Muscle layer of duodenum (tissue), 2 donors: ENCODE data around the gene MIPOL1.

ENCODE experiments used
- H3K27ac ChIP-seq: one replicate; pipeline ENCODE4 v1.7.0; 2013; ENCODE audit warnings: mild to moderate bottlenecking, low read length
- H3K27me3 ChIP-seq: one replicate; pipeline ENCODE4 v1.7.0; 2013; ENCODE audit warnings: low read depth, mild to moderate bottlenecking, control low read depth, low read length
- H3K36me3 ChIP-seq, 2 donors: one replicate each; pipeline ENCODE4 v1.7.0; 2013; ENCODE audit warnings: low read length in 2 of 2, control low read depth in 1 of 2, mild to moderate bottlenecking in 1 of 2; ENCODE audit not compliant: insufficient read depth in 2 of 2, control insufficient read depth in 1 of 2
- H3K4me1 ChIP-seq, 2 donors: one replicate each; pipeline ENCODE4 v1.7.0; 2013; ENCODE audit warnings: low read length in 2 of 2, mild to moderate bottlenecking in 2 of 2, control low read depth in 1 of 2, moderate library complexity in 1 of 2; ENCODE audit not compliant: insufficient read depth in 2 of 2, control insufficient read depth in 1 of 2
- H3K4me3 ChIP-seq, 2 donors: one replicate each; pipeline ENCODE4 v1.7.0; 2013; ENCODE audit warnings: low read length in 2 of 2, low read depth in 1 of 2, mild to moderate bottlenecking in 1 of 2
- H3K9me3 ChIP-seq, 2 donors: one replicate each; pipeline ENCODE4 v1.7.0; 2013; ENCODE audit warnings: low read length in 2 of 2, control low read depth in 1 of 2, mild to moderate bottlenecking in 1 of 2; ENCODE audit not compliant: control insufficient read depth in 1 of 2
- donor health status: healthy.

The MIPOL1 gene

GRCh38 chr14:37237735-37238200 is 40.0 kb downstream of the MIPOL1 start:
- H3K27me3 ChIP-seq, result no peaks in the 10 kb centered on the region
- no peak overlapping the region for H3K4me3 ChIP-seq
- no peaks in the 10 kb centered on the region for H3K36me3 ChIP-seq
- H3K27ac ChIP-seq, result no peak overlapping the region
- no peaks in the 10 kb centered on the region for H3K4me1 ChIP-seq
- no peaks in the 10 kb centered on the region for H3K9me3 ChIP-seq

- no peak overlapping the region for H3K4me3 ChIP-seq
- no peaks in the 10 kb centered on the region for H3K27me3 ChIP-seq
- no peaks in the 10 kb centered on the region for H3K36me3 ChIP-seq
- H3K9me3 ChIP-seq, result no peaks in the 10 kb centered on the region
- no peak overlapping the region for H3K27ac ChIP-seq
- no peaks in the 10 kb centered on the region for H3K4me1 ChIP-seq
Observed at GRCh38 chr14:37241198-37241597, 43.5 kb downstream of the MIPOL1 start.

DNA sequence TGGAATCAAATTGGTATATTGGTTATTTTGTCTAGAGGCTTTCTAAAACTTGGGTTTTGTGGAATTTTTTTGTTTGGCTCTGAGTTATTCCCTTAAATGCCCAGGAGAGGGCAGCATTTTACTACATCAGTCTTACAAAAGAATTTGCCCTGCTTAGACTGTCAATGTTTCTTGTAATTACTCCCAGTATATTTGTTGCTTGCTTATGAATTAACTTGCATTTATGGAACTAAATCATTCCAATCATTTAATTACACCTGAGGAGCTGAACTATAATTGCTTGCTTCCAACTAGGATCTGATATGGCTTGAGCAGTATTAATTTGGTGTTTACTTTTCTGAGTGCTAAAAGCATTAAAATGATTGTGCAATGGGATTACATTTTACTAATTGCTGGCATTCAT is 48.7 kb downstream of the MIPOL1 start:
- H3K27ac ChIP-seq, result no peak overlapping the region
- H3K36me3 ChIP-seq, result peaks cover 0 to 6% of the 10 kb centered on the region in 2 donors
- no peaks in the 10 kb centered on the region for H3K4me1 ChIP-seq
- H3K9me3 ChIP-seq, result no peaks in the 10 kb centered on the region
- no peaks in the 10 kb centered on the region for H3K27me3 ChIP-seq
- H3K4me3 ChIP-seq, result no peak overlapping the region

GRCh38 chr14:37247791-37248461 is 50.2 kb downstream of the MIPOL1 start:
- Histone ChIP-seq H3K27ac (no peak overlapping the region), H3K27me3 (no peaks in the 10 kb centered on the region), H3K4me3 (no peak overlapping the region), H3K4me1 (no peaks in the 10 kb centered on the region), H3K36me3 (peaks cover 0 to 6% of the 10 kb centered on the region in 2 donors), H3K9me3 (no peaks in the 10 kb centered on the region)

GRCh38 chr14:37251775-37252174 is 54.0 kb downstream of the MIPOL1 start:
- Histone ChIP-seq H3K4me1 (no peaks in the 10 kb centered on the region), H3K9me3 (no peaks in the 10 kb centered on the region), H3K4me3 (no peak overlapping the region), H3K27me3 (no peaks in the 10 kb centered on the region), H3K36me3 (peaks cover 0 to 6% of the 10 kb centered on the region in 2 donors), H3K27ac (no peak overlapping the region)

- H3K36me3 ChIP-seq, result peaks cover 0 to 6% of the 10 kb centered on the region in 2 donors
- no peaks in the 10 kb centered on the region for H3K9me3 ChIP-seq
- no peaks in the 10 kb centered on the region for H3K4me1 ChIP-seq
- H3K27ac ChIP-seq, result no peak overlapping the region
- no peak overlapping the region for H3K4me3 ChIP-seq
- H3K27me3 ChIP-seq, result no peaks in the 10 kb centered on the region
Observed at GRCh38 chr14:37252434-37252833, 54.7 kb downstream of the MIPOL1 start.

- Histone ChIP-seq H3K4me3 (no peak overlapping the region), H3K9me3 (no peaks in the 10 kb centered on the region), H3K27ac (no peak overlapping the region), H3K4me1 (no peaks in the 10 kb centered on the region), H3K36me3 (no peaks in the 10 kb centered on the region), H3K27me3 (no peaks in the 10 kb centered on the region)
Observed at GRCh38 chr14:37253905-37254304, 56.2 kb downstream of the MIPOL1 start.

DNA sequence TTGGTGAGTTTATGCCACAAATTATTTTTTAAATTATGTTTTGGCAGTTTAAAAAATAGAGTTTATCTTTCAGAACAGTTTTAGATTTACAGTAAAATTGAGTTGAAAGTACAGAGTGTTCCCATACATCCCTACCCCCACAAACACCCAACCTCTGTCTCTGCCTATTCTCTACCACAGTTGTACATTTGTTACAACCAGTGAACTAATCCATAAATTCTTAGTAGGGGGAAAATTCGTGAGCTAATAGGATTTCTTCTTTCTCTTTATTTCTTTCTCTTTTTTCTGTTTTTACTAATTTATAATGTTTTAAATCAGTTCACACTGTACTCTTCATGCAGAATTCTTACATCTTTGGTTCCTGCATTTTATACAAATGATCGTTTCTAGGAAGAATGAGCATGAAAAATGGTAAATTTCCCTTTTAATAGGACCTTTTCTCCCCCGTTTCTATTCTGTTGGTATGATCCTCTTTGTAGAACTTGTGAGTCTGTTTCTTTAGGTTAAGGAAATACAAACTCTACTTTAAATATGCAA is 56.7 kb downstream of the MIPOL1 start:
- Histone ChIP-seq H3K36me3 (no peaks in the 10 kb centered on the region), H3K27me3 (no peaks in the 10 kb centered on the region), H3K4me3 (no peak overlapping the region), H3K9me3 (no peaks in the 10 kb centered on the region), H3K4me1 (no peaks in the 10 kb centered on the region), H3K27ac (no peak overlapping the region)

- no peaks in the 10 kb centered on the region for H3K9me3 ChIP-seq
Observed at GRCh38 chr14:37257501-37258070, 59.8 kb downstream of the MIPOL1 start.

GRCh38 chr14:37262649-37263048 is 64.9 kb downstream of the MIPOL1 start:
- Histone ChIP-seq H3K9me3 (no peaks in the 10 kb centered on the region), H3K4me3 (no peak overlapping the region), H3K27ac (no peak overlapping the region), H3K36me3 (peaks cover 0 to 5% of the 10 kb centered on the region in 2 donors), H3K27me3 (no peaks in the 10 kb centered on the region), H3K4me1 (no peaks in the 10 kb centered on the region)

More at GRCh38 chr14:37257501-37258070, 59.8 kb downstream of the MIPOL1 start:
- H3K27ac ChIP-seq, result no peak overlapping the region
- no peaks in the 10 kb centered on the region for H3K36me3 ChIP-seq
- H3K4me1 ChIP-seq, result no peaks in the 10 kb centered on the region
- H3K27me3 ChIP-seq, result no peaks in the 10 kb centered on the region
- H3K4me3 ChIP-seq, result no peak overlapping the region

DNA sequence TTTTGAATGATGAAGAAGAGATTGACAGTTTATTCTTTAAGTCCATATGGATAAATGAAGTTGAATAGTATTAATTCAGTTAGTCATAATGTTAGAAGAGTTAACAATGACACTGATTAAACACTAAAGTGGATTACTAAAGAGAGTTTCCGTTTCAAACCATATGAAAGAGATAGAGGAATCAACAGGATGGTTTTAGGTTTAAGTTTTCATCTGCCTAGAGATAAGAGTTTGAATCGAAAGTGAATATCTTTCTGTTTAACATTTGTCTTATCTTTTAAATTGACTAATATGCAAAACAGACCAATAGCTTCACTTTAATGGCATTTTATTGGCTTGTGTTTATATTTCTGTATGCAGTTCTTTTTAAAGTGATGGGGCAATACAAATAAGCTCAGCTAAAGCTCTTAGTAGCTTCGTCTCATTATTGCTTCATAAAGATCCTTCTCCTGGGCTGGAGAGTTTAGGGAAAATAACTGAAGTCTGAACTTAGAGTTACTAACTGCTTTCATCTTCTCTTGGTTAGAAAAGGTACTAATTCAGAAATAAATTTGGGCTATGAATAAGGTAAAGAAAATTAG is 66.0 kb downstream of the MIPOL1 start:
- Histone ChIP-seq H3K27me3 (no peaks in the 10 kb centered on the region), H3K4me1 (no peaks in the 10 kb centered on the region), H3K27ac (no peak overlapping the region), H3K36me3 (peaks cover 0 to 5% of the 10 kb centered on the region in 2 donors), H3K4me3 (no peak overlapping the region), H3K9me3 (no peaks in the 10 kb centered on the region)
